Subcutaneous abdominal adipose tissue (tissue), 5 donors: ENCODE results near the gene EMX2.

Experiments
- H3K27ac ChIP-seq: one replicate; pipeline ENCODE4 v1.7.0; 2013; ENCODE audit warnings: low read depth, mild to moderate bottlenecking, inconsistent platforms, low read length, moderate library complexity
- H3K27me3 ChIP-seq, 5 donors: one replicate each; pipeline ENCODE4 v1.7.0; 2013; ENCODE audit warnings: low read length in 5 of 5, inconsistent platforms in 1 of 5; ENCODE audit not compliant: control insufficient read depth in 5 of 5, insufficient read depth in 4 of 5
- H3K36me3 ChIP-seq, 5 donors: one replicate each; pipeline ENCODE4 v1.7.0; 2013; ENCODE audit warnings: low read length in 5 of 5; ENCODE audit not compliant: control insufficient read depth in 5 of 5, insufficient read depth in 5 of 5
- H3K4me1 ChIP-seq, 5 donors: one replicate each; pipeline ENCODE4 v1.7.0; 2013; ENCODE audit warnings: low read length in 5 of 5, mild to moderate bottlenecking in 3 of 5, moderate library complexity in 1 of 5; ENCODE audit not compliant: control insufficient read depth in 5 of 5, insufficient read depth in 5 of 5
- H3K4me3 ChIP-seq, 5 donors: one replicate each; pipeline ENCODE4 v1.7.0; 2013; ENCODE audit warnings: low read length in 5 of 5, low read depth in 1 of 5
- H3K9ac ChIP-seq, 5 donors: one replicate each; pipeline ENCODE4 v1.7.0; 2013; ENCODE audit warnings: low read length in 5 of 5, mild to moderate bottlenecking in 4 of 5, moderate library complexity in 3 of 5
- H3K9me3 ChIP-seq, 5 donors: one replicate each; pipeline ENCODE4 v1.7.0; 2013; ENCODE audit warnings: low read length in 5 of 5; ENCODE audit not compliant: control insufficient read depth in 5 of 5
- donor health status: healthy.
- donor health status: healthy.
- donor health status: healthy.
- donor health status: healthy.
- donor health status: healthy.

The EMX2 gene

GRCh38 chr10:117543225-117544003, 868 bp downstream of the EMX2 start:
- H3K4me3 ChIP-seq = peak overlapping the region; percentile 29 to 87 (median 75)
- H3K36me3 ChIP-seq = no peaks in the 10 kb centered on the region
- no peak overlapping the region for H3K27ac ChIP-seq
- H3K9ac ChIP-seq = peak overlapping the region in 3 of 5 donors; percentile 21 to 71 (median 56)
- H3K4me1 ChIP-seq = peaks cover 0 to 65% (median 49%) of the 10 kb centered on the region in 5 donors
- H3K27me3 ChIP-seq = peaks cover 0 to 58% (median 35%) of the 10 kb centered on the region in 5 donors
- H3K9me3 ChIP-seq = no peaks in the 10 kb centered on the region

- Histone ChIP-seq H3K9ac (peak overlapping the region in 4 of 5 donors; percentile 21 to 71 (median 52)), H3K4me3 (peak overlapping the region; percentile 71 to 87 (median 78)), H3K27me3 (peaks cover 0 to 53% (median 34%) of the 10 kb centered on the region in 5 donors), H3K27ac (no peak overlapping the region), H3K36me3 (no peaks in the 10 kb centered on the region), H3K9me3 (no peaks in the 10 kb centered on the region), H3K4me1 (peaks cover 0 to 65% (median 49%) of the 10 kb centered on the region in 5 donors)
Observed at GRCh38 chr10:117544004-117544701, 1.6 kb downstream of the EMX2 start.

- Histone ChIP-seq H3K27ac (no peak overlapping the region), H3K4me3 (peak overlapping the region; percentile 71 to 87 (median 78)), H3K36me3 (no peaks in the 10 kb centered on the region), H3K9ac (peak overlapping the region in 4 of 5 donors; percentile 21 to 71 (median 52)), H3K27me3 (peaks cover 0 to 52% (median 32%) of the 10 kb centered on the region in 5 donors), H3K9me3 (no peaks in the 10 kb centered on the region), H3K4me1 (peaks cover 0 to 65% (median 49%) of the 10 kb centered on the region in 5 donors)
Observed at GRCh38 chr10:117544711-117545140, 2.2 kb downstream of the EMX2 start.

- Histone ChIP-seq H3K9ac (peak overlapping the region in 4 of 5 donors; percentile 21 to 71 (median 52)), H3K36me3 (no peaks in the 10 kb centered on the region), H3K4me1 (peaks cover 0 to 61% (median 49%) of the 10 kb centered on the region in 5 donors), H3K4me3 (peak overlapping the region; percentile 71 to 87 (median 78)), H3K9me3 (no peaks in the 10 kb centered on the region), H3K27me3 (peaks cover 0 to 56% (median 31%) of the 10 kb centered on the region in 5 donors), H3K27ac (no peak overlapping the region)
Observed at GRCh38 chr10:117545141-117546019, 2.8 kb downstream of the EMX2 start.

GRCh38 chr10:117546020-117546580, 3.6 kb downstream of the EMX2 start:
- no peaks in the 10 kb centered on the region for H3K9me3 ChIP-seq
- H3K4me3 ChIP-seq = peak overlapping the region; percentile 38 to 87 (median 75)
- H3K4me1 ChIP-seq = peaks cover 0 to 53% (median 42%) of the 10 kb centered on the region in 5 donors
- H3K9ac ChIP-seq = peak overlapping the region in 2 of 5 donors; percentile 23 to 71
- peaks cover 0 to 53% (median 29%) of the 10 kb centered on the region in 5 donors for H3K27me3 ChIP-seq
- no peaks in the 10 kb centered on the region for H3K36me3 ChIP-seq
- H3K27ac ChIP-seq = no peak overlapping the region

- H3K27ac ChIP-seq = no peak overlapping the region
- no peak overlapping the region for H3K9ac ChIP-seq
- peaks cover 0 to 57% (median 32%) of the 10 kb centered on the region in 5 donors for H3K27me3 ChIP-seq
- peak overlapping the region in 1 of 5 donors; percentile 75 for H3K4me3 ChIP-seq
- H3K9me3 ChIP-seq = no peaks in the 10 kb centered on the region
- H3K4me1 ChIP-seq = peaks cover 0 to 51% (median 41%) of the 10 kb centered on the region in 5 donors
- H3K36me3 ChIP-seq = no peaks in the 10 kb centered on the region
Observed at GRCh38 chr10:117546581-117547015, 4.1 kb downstream of the EMX2 start.

- H3K9me3 ChIP-seq = no peaks in the 10 kb centered on the region
- no peaks in the 10 kb centered on the region for H3K36me3 ChIP-seq
- H3K27ac ChIP-seq = no peak overlapping the region
- H3K27me3 ChIP-seq = peaks cover 0 to 60% (median 36%) of the 10 kb centered on the region in 5 donors
- peak overlapping the region in 1 of 5 donors; percentile 20 for H3K9ac ChIP-seq
- H3K4me3 ChIP-seq = peak overlapping the region in 3 of 5 donors; percentile 31 to 75 (median 37)
- H3K4me1 ChIP-seq = peaks cover 0 to 50% (median 38%) of the 10 kb centered on the region in 5 donors
Observed at GRCh38 chr10:117547016-117547715, 4.6 kb downstream of the EMX2 start.

GRCh38 chr10:117547716-117548668, 5.4 kb downstream of the EMX2 start:
- H3K27me3 ChIP-seq = peaks cover 0 to 68% (median 40%) of the 10 kb centered on the region in 5 donors
- H3K4me3 ChIP-seq = peak overlapping the region in 1 of 5 donors; percentile 37
- no peak overlapping the region for H3K27ac ChIP-seq
- no peaks in the 10 kb centered on the region for H3K36me3 ChIP-seq
- no peak overlapping the region for H3K9ac ChIP-seq
- no peaks in the 10 kb centered on the region for H3K9me3 ChIP-seq
- peaks cover 3 to 54% (median 44%) of the 10 kb centered on the region in 5 donors for H3K4me1 ChIP-seq
